CD4-positive, alpha-beta T cell (primary cell): ENCODE measurements around the gene MPRIP. TPM values are rescaled to one million over a fixed set of nuclear protein-coding genes. Genes with fewer than 3 reads are reported as not detected.

Experiments used
- ATAC-seq: fragments of 200-7000 bp; cut with Tn5 transposase; one replicate; pipeline ENCODE4 v1.10.0; 2022; ENCODE audit warnings: mild to moderate bottlenecking; ENCODE audit not compliant: poor library complexity
- CTCF ChIA-PET: fragments of 350-600 bp; sonication (Branson Sonifier 250); formaldehyde crosslinking; loops from one replicate; lab custom pipeline; 2021; ENCODE audit warnings: antibody characterized with exemption, inconsistent platforms; lab: Charles Lee
- POLR2A ChIA-PET: fragments of 350-600 bp; sonication (Branson Sonifier 250); formaldehyde crosslinking; loops from one replicate; lab custom pipeline; 2021; ENCODE audit warnings: antibody characterized with exemption, inconsistent platforms; lab: Charles Lee
- DNase-seq, 14 experiments: peaks; one replicate each; pipeline ENCODE4 v3.0.0-alpha.2; 2013 to 2020; ENCODE audit warnings: mixed read lengths in 2 of 14
- H3K27ac ChIP-seq, 2 donors: one replicate each; pipeline versions ENCODE4 v1.5.1 to v1.7.0; 2013; ENCODE audit warnings: low read length in 2 of 2, low read depth in 1 of 2, mild to moderate bottlenecking in 1 of 2
- H3K27me3 ChIP-seq, 2 experiments: 1 replicate in 1 of 2; 2 replicates in 1 of 2; pipeline versions ENCODE4 v1.6.1 to v1.7.0; 2013; ENCODE audit warnings: low read length in 2 of 2, control low read depth in 1 of 2, mild to moderate bottlenecking in 1 of 2, moderate library complexity in 1 of 2; ENCODE audit not compliant: insufficient read depth in 2 of 2, control insufficient read depth in 1 of 2
- H3K36me3 ChIP-seq: one replicate; pipeline ENCODE4 v1.6.1; 2013; ENCODE audit warnings: low read length, control low read depth; ENCODE audit not compliant: insufficient read depth
- H3K4me1 ChIP-seq: one replicate; pipeline ENCODE4 v1.6.1; 2013; ENCODE audit warnings: low read length, control low read depth; ENCODE audit not compliant: insufficient read depth
- H3K4me3 ChIP-seq: one replicate; pipeline ENCODE4 v1.5.1; 2013; ENCODE audit warnings: mild to moderate bottlenecking, low read length, moderate library complexity
- H3K9me3 ChIP-seq, 2 experiments: 1 replicate in 1 of 2; 2 replicates in 1 of 2; pipeline versions ENCODE4 v1.6.1 to v1.7.0; 2013; ENCODE audit warnings: low read length in 2 of 2, mild to moderate bottlenecking in 2 of 2, control low read depth in 1 of 2, moderate library complexity in 1 of 2; ENCODE audit not compliant: control insufficient read depth in 1 of 2, insufficient read depth in 1 of 2
- H3K27ac Mint-ChIP-seq: one replicate; pipeline ENCODE4 v1.8.0; 2020; ENCODE audit warnings: mixed read lengths
- H3K27me3 Mint-ChIP-seq: one replicate; pipeline ENCODE4 v1.8.0; 2021; ENCODE audit warnings: mixed read lengths
- H3K36me3 Mint-ChIP-seq: one replicate; pipeline ENCODE4 v1.8.0; 2021; ENCODE audit warnings: low read depth, mixed read lengths
- H3K4me1 Mint-ChIP-seq: one replicate; pipeline ENCODE4 v1.8.0; 2021; ENCODE audit warnings: low read depth, mixed read lengths
- H3K4me3 Mint-ChIP-seq: one replicate; pipeline ENCODE4 v1.8.0; 2020; ENCODE audit warnings: mild to moderate bottlenecking, mixed read lengths
- H3K9me3 Mint-ChIP-seq: one replicate; pipeline ENCODE4 v1.8.0; 2020; ENCODE audit warnings: mixed read lengths
- CTCF ChIP-seq: fragments of 200-600 bp; IDR thresholded peaks from one replicate; pipeline ENCODE4 v1.8.0; 2022; ENCODE audit warnings: antibody characterized with exemption, mild to moderate bottlenecking
- intact Hi-C, 2 experiments: fragments of 100-400 bp; cut with DNase I in 1 of 2; cut with micrococcal nuclease in 1 of 2; formaldehyde crosslinking; loops; one replicate each; pipeline versions ENCODE4 v1.15.1 to v1.9.0; 2023 to 2025; cut with DNase I, micrococcal nuclease
- total RNA-seq, 174 experiments: library from RNA in 2 of 174; stranded (reverse) in 2 of 174; gene quantifications; one replicate each; pipeline ENCODE4 v1.2.3 and lab custom pipeline; 2021 to 2026

The MPRIP gene
- total RNA-seq, 2 experiments from 2014 or later: 176 to 188 TPM

GRCh38 chr17:17098551-17099179, 56.4 kb downstream of the MPRIP start:
- no peak for ATAC-seq
- no peak for TF ChIP-seq CTCF
- H3K4me1 ChIP-seq: peaks cover 5% of the 10 kb centered on the region
- H3K4me3 Mint-ChIP-seq: no peak overlapping the region
- H3K27me3 ChIP-seq: no peaks in the 10 kb centered on the region
- no peak overlapping the region for H3K4me3 ChIP-seq
- ChIA-PET CTCF (interaction anchor here (0.6 kb wide), 1 partner anchor 973 kb away, joined by 3 read pairs; no protein-coding TSS in a partner anchor), POLR2A (no interaction called here)
- no peak overlapping the region for H3K27ac Mint-ChIP-seq
- no peaks in the 10 kb centered on the region for H3K27me3 Mint-ChIP-seq
- no peak overlapping the region for H3K27ac ChIP-seq
- no peaks in the 10 kb centered on the region for H3K9me3 Mint-ChIP-seq
- H3K9me3 ChIP-seq: no peaks in the 10 kb centered on the region
- intact Hi-C loops: no loop called here
- H3K36me3 Mint-ChIP-seq: peaks cover 12% of the 10 kb centered on the region
- DNase-seq: no peak
- peaks cover 17% of the 10 kb centered on the region for H3K4me1 Mint-ChIP-seq
- peaks cover 11% of the 10 kb centered on the region for H3K36me3 ChIP-seq

- H3K27ac Mint-ChIP-seq: no peak overlapping the region
- CTCF ChIA-PET: no interaction called here
These were observed 59.9 kb downstream of the MPRIP start for GRCh38 chr17:17102176-17102575.

GRCh38 chr17:17103160-17103559, 60.9 kb downstream of the MPRIP start:
- H3K4me1 Mint-ChIP-seq: peaks cover 49% of the 10 kb centered on the region
- no peak for DNase-seq
- Histone ChIP-seq H3K4me1 (peaks cover 21% of the 10 kb centered on the region), H3K27me3 (no peaks in the 10 kb centered on the region), H3K4me3 (no peak overlapping the region), H3K9me3 (no peaks in the 10 kb centered on the region), H3K36me3 (peaks cover 11% of the 10 kb centered on the region), H3K27ac (no peak overlapping the region)
- intact Hi-C loops: no loop called here
- no peak for TF ChIP-seq CTCF
- no peaks in the 10 kb centered on the region for H3K27me3 Mint-ChIP-seq
- H3K27ac Mint-ChIP-seq: no peak overlapping the region
- ChIA-PET CTCF (no interaction called here), POLR2A (no interaction called here)
- peaks cover 6% of the 10 kb centered on the region for H3K36me3 Mint-ChIP-seq
- no peak for ATAC-seq
- H3K4me3 Mint-ChIP-seq: no peak overlapping the region
- no peaks in the 10 kb centered on the region for H3K9me3 Mint-ChIP-seq

More at GRCh38 chr17:17102176-17102575, 59.9 kb downstream of the MPRIP start:
- Histone ChIP-seq H3K4me3 (no peak overlapping the region), H3K9me3 (no peaks in the 10 kb centered on the region), H3K27me3 (no peaks in the 10 kb centered on the region), H3K27ac (no peak overlapping the region), H3K36me3 (peaks cover 17% of the 10 kb centered on the region), H3K4me1 (peaks cover 11% of the 10 kb centered on the region)
- POLR2A ChIA-PET: no interaction called here
- no peak for TF ChIP-seq CTCF
- Mint-ChIP-seq H3K4me3 (no peak overlapping the region), H3K27me3 (no peaks in the 10 kb centered on the region), H3K9me3 (no peaks in the 10 kb centered on the region), H3K36me3 (peaks cover 5% of the 10 kb centered on the region), H3K4me1 (peaks cover 39% of the 10 kb centered on the region)
- intact Hi-C loops: no loop called here
- ATAC-seq: no peak
- DNase-seq: no peak
